ENCODE data around the gene BROX.
"Not testable (repeated sequence)": the region's sequence is repeated elsewhere in the genome, so short reads cannot be mapped to it uniquely, and the experiment has no call there.

BROX gene, protein sequence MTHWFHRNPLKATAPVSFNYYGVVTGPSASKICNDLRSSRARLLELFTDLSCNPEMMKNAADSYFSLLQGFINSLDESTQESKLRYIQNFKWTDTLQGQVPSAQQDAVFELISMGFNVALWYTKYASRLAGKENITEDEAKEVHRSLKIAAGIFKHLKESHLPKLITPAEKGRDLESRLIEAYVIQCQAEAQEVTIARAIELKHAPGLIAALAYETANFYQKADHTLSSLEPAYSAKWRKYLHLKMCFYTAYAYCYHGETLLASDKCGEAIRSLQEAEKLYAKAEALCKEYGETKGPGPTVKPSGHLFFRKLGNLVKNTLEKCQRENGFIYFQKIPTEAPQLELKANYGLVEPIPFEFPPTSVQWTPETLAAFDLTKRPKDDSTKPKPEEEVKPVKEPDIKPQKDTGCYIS

DNA sequence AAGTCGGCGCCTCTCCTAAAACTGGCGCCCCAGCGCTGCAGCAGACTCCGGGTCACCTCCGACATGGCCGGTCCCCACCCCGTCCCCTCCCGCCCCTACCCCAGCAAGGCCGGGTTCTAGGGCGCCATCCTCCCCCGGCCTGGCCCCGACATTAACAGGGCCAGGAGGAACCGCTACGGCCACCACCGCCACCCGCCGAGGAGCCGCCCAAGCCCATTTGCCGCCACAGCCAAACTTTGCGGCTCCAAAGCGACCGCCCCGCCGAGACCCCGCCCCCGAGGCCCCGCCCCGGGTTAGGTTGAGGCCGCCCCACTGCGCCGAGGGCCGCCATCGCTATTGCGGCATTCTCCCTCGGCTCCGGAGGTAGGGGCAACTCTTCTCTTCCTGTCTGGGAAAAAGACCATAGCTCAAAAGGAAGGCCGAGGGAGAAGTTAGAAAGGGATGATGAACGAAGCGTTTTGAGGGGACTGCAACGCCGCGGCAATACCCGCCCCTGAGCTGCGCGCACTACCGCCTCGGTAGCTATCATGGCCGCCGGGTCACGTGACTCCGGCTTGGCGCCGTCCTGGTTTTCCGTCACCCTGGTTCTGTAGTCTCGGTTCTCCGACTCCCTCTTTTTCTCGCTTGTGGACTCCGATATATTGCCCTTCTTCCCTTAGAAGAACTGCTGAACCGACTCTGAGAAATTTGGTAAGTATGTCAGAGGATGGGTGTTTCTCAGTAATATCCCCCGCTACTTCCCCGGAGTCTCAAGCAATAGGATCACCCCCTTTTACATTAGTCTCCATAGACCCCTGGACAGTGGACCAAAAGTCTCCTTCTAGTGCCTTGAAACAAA lies at the start of gene BROX, which contains the start of gene AIDA:
Gene BROX (plus strand): TSS at position 312 of the 838 bp plus-strand sequence. CDS start 3,136 bp downstream, outside the sequence.
Gene AIDA (minus strand): TSS at position 239 of the 838 bp plus-strand sequence. CDS start 174 bp downstream, at position 65.
- DNase-seq (ENCODE audit: low spot score), result peak; percentile 93

DNA sequence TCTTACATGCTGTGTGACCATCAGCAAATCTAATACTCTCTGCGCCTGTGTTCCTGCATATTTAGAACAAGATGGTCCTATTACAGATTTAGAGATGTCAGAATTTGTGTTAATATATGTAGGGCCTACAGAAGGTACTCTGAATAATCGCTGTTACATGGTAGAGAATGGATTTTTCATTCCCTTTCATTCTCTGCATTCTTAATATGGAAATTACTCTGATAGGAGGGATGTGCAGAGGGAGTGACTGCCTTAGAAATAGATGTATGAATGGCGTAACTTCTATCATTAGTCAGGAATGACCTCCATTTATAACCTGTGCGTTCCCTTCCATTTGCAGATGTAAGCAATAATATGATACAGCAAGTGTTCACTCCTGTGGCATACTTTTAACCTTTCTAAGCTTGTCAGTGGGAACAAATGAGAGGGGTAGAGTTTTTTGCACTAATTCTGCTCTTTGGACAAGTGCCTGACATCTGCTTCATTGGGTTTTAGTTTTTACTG lies 48.9 kb upstream of the BROX start:
- DNase-seq (ENCODE audit: low spot score), result no peak

DNA sequence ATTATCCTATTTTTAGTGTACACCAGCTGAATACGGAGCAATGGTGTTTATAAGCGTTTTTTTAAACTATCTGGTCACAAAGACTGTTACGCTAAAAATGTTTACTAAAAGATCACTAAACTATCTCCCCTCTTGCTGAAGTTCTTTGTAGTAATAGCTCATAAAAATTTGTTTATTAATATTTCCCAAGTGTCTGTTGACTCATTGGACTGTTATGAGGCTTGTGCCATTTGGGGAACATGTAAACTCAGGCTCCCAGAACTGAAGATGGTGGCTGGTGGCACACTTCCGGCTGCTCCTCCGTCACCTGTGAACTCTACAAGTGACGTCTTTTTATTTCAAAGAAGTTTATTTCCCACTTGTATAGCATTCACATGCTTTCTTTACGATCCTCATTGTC lies 46.4 kb upstream of the BROX start:
- DNase-seq (ENCODE audit: low spot score), result no peak

DNA sequence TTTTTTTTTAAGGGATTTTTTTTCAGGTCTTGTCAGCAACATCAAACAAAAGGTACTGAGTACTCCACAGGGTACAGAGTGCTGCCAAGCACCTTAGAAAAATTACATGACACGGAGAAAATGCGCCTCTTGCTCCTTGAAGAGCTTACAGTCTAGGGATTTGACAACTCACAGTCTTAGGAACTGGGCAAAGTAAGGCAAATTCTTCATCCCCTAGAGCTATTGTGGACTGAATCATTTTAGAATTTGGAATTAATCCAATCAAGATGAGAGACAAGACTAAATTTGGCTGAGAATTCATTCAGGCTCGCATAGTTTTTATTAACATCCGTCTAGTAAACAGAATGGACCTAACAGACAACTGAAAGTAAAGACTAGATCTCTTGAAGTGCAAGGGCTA lies 44.2 kb upstream of the BROX start:
- DNase-seq (ENCODE audit: low spot score), result not testable (repeated sequence)

DNA sequence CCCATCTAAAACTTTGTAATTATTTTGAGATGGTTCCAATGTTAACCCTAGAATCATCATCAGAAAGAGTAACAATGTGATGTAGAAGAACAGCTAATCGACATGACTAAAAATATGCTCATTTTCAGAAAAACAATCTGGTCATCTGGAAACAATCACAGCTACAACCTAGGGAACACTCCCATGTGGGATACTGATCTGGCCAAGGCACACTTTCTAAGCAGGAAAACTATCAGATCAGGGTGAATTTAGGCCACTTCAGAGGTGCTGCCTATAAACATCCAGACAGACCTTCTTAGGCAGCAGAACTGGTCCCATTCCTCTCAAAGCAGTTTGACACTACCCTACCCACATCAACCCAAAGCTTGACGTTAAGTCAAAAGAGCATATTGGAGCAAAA lies 43.3 kb upstream of the BROX start:
- DNase-seq (ENCODE audit: low spot score), result not testable (repeated sequence)

DNA sequence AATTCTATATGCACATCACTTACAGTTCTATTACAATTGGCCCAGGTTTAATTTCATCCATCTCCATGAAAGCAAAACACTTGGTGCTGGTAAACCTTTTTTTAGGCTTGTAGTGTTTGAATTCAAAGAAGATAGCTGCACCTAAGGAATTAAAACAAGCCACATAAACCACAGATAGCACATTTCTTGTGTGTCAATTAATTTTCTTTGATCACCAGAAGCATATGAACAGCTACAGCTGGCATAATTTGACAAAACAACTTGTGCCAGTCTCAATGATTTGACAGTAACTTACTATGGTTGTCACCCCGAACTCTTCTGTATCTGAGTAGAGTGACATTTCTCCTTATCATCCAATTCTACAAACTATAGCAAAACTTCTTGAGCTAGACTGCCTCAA lies 42.3 kb upstream of the BROX start:
- DNase-seq (ENCODE audit: low spot score), result no peak

DNA sequence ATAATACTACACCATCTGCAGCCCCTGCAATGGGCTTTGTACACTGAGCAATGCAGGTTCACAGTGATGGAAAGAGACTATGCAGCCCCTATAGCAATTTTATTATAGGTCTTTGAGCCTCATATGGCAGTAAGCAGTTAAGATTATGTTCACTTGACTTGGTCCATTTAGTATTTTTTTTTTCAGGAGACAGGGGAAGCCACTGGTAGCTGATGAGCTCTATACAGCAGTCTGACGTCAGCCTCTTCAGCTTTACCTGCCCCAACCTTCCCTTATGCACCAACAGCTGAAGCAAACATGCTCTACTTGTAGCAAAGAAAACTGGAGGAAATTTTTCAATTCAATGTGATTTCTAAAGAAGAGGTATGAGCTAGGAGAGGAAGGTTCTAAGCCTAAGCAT lies 32.3 kb upstream of the BROX start:
- DNase-seq (ENCODE audit: low spot score), result no peak

DNA sequence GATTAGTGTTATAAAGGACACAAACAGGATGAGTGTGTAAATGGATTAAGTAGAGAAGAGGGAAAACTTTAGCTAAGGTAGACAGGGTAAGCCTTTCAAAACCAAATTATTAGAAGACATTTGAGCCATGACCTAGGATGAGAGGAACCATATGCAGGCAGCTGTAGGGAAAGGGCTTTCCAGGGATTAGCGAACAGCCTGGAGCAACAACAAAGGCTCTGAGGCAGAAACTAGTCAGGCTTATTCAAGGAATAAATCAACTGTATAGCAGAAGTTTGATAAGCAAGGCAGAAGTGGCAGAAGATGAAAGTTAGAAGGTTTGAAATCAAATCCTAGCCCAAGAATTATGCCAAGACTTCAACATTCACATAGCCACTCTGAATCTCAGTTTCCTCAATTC lies 21.3 kb upstream of the BROX start:
- DNase-seq (ENCODE audit: low spot score), result no peak

DNA sequence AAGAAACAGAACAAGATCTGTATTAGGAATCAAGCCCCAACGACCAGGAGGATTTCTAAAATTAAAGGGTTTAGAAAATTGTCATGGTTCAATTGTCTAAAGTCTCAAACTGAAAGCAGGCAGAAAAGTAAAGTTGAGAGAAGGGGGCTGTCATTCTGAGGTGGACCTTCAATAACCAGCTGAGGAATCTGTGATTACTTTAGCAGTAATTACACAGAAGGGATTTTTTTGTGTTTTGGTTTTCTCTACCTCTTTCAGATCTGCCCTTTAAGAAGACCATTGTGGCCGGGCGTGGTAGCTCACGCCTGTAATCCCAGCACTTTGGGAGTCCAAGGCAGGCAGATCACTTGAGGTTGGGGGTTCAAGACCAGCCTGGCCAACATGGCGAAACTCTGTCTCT lies 17.4 kb upstream of the BROX start:
- no peak for DNase-seq (ENCODE audit: low spot score)

DNA sequence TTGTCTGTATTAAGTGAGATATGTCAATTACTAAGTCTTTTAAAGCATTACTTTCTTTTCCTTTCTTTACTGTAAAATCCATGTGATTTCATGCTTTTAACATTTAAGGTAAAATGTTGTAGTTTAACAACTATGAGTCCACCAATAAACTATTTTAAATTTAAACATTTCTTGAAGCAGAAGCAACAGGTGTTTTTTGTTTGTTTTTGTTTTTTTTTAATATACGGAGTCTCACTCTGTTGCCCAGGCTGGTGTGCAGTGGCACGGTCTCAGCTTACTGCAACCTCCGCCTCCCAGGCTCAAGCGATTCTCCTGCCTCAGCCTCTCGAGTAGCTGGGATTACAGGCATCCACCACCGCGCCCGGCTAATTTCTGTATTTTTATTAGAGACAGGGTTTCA lies 15.6 kb upstream of the BROX start:
- DNase-seq (ENCODE audit: low spot score), result no peak

DNA sequence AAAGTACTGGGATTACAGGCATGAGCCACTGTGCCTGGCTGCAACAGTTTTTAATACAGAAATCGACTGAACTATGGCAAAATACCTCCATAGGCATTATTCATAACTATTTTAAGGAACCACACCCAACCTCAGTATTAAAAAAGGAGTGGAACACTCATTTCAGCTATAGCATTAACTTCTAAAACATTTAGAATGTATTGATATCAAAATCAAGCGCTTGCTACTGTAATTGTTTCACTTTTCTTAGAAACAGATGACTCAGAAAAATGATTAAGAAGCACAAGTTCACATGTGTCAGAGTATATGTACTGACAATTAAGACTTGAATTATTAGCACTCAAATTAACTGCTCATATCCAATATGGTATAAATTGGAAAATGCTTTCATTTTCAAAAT lies 15.2 kb upstream of the BROX start:
- DNase-seq (ENCODE audit: low spot score), result no peak

DNA sequence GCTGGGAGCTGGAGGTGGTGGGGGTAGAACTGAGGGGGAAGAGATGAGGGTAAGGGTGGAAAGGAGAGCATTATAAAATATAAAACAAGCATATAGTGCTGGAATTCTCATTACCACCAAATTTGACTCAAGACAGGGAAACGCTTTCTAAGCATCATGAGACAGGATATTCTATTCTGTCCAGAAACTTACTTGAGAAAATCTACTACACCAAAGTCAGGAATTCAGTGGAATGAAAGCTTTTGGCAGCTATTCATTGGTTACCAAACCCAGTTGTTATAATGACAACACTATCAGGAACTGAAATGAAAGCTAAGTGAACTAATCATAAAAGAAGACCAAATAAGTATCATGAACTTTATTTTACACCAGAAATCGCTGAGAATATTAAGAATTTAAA lies 14.5 kb upstream of the BROX start:
- no peak for DNase-seq (ENCODE audit: low spot score)

DNA sequence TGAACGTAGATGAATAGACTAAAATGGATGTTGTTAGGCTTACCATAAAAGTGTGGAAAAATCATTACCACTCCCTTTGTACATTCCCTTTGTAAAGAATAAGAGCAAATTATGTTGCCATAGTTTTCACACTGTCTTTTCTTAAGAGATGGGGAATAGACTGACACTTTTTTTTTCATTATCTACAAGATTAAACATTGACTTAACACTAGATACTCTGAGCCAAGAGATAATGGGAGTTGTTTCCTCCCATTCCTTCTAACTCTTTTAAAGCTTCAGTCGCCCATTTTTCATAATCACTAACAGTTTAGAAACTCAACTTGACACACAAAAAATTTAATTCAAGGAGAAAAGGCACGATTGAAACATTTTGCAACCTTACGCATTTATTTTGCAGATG lies 10.2 kb upstream of the BROX start:
- no peak for DNase-seq (ENCODE audit: low spot score)

DNA sequence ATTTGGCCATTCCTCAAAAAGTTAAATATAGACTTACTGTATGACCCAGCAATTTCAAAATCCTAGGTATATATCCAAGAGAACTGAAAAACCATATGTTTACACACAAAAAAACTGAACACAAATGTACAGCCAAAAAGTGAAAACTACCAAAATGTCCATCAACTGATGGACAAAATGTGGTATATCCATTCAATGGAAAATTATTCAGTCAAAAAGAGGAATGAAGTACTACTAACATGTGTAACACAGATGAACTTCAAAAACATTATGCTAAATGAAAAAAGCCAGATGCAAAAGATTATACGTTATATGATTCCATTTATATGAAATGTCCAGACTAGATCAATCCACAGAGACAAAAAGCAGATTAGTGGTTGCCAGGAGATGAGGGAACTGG lies 8.1 kb upstream of the BROX start:
- DNase-seq (ENCODE audit: low spot score), result no peak

DNA sequence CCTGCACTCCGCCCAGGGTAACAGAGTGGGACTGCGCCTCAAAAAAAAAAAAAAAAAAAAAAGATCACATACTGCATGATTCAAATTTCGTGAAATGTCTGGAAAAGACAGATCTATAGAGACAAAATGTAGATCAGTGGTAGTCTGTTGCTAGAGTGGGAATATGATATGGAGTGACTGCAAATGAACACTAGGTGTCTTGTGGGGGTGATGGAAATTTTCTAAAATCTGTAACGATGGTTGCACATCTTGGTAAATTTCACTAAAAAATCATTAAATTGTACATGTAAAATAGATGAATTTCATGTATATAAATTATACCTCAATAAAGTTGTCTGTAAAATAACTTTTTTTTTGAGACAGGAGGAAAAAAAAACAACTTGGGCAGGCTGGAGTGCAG lies 5.5 kb upstream of the BROX start:
- no peak for DNase-seq (ENCODE audit: low spot score)

DNA sequence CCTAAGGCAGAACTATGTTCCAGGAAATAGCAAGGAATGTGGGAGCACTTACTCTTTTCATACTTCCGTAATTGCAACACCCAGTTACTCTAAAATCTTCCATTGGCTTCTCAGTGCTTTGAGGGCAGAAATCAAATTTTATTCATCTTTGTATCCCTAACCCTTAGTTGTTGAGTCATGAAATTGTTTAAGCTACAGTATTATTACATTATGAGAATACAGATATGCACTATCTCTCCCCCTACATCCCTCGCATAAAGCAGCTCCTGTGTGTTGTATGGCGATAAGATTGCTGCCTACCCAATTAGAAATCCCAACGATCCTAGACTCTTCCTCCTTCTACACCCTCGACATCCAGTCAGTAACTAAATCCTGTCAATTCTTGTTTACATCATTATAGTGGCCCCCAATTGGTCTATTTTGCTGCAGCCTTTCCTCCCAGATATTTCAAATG lies 2.6 kb upstream of the BROX start:
- DNase-seq (ENCODE audit: low spot score), result no peak

DNA sequence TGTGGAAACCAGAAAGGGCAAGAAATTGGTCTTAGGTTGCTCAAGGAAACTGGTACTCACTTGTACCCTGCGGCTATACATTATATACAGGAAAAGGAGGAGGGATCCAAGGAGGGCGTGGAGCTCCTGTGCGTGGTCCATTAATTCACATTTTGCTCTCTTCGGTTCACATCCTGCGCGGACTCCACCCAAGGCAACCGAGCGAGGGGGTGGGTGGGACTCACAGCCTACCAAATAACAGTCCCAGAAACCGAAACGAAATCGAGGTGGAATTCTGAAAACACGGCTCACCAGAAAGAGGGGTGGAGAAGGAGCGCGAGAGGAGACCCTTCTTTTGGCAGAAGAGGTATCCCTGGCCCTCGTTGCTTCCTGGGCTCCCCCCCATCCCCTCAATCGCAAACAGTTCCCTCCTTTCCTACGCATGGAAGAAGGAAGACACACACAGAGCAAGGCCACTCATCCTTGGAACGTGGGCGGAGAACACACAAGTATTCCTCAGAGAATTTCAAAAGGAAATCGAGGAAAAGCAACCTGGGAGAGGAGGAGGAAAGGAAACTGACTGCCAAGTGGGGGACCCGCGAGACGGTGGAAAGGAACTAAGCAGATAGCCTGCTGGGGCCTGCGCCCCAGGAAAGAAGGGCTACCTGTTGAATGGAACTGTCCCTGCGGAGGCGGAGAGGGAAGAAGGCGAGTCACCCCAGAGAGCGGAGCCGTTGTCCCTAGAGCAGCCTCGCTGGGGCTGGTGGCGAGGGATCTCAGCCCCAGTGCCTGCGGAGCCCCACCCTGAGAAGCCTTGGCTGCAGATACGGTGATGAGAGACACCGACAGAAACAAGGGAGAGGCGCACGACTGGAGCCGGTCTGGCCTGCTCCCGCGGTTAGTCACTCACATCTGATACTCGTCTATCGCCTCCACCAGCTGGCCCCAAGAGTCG lies 778 bp upstream of the BROX start:
- DNase-seq (ENCODE audit: low spot score), result peak; percentile 66

DNA sequence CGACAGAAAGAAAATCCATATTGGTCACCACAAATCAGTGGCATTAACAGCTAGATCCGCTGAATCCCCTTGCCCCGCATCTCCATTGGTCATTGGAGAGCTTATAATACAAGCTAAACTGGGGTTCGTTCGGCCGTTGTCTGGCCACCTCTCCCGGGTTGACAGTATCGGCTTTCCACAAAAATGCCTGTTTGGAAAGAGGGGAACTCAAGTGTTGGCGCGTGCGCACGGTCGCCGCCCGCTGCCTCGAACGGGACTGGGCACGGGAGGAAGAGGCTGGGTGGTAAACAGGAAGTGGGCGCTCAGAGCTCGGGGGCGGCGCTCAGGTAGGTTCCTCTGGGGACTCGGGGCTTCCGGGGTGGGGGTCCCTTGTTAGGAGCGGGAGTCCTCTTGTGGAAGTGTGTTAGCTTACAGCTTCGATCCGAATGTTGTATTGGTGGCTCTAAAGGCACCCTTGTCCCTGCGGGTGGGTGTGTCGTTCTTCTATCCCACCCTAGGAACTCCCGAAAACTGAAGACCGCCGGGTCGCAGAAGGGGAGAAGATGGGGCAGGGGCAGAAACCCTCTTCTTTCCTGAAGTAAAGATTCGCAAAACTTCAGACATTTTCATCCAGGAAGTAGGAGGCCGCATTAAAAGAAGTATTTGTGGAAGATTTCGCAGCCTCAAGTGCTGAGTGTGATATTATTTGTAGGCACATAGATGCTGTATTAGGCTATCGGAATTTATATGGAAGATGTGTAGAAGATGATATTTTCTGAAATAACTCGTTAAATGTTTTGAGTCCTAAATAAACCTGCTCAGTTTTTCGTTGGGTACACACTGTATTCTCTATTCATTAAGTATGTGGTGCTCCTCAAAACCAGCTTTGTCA lies 962 bp downstream of the BROX start:
- peak; percentile 92 for DNase-seq (ENCODE audit: low spot score)

DNA sequence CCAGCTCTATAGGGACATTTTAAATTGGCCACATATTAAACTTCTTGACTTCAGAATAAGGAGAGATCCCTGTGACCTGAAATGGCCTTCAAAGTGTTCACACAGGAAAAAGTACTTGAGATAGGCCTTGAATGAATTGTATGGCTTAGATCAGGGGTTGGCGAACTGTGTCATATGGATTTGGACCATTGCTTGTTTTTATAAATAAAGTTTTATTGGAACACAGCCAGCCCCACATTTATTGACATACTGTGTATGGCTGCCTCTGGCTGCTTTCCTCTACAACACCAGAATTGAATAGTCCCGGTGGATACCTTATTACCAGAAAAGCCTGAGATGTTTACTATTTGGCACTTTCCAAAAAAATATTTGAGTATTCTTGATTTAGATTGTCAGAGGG lies 4.0 kb downstream of the BROX start:
- DNase-seq (ENCODE audit: low spot score), result no peak

DNA sequence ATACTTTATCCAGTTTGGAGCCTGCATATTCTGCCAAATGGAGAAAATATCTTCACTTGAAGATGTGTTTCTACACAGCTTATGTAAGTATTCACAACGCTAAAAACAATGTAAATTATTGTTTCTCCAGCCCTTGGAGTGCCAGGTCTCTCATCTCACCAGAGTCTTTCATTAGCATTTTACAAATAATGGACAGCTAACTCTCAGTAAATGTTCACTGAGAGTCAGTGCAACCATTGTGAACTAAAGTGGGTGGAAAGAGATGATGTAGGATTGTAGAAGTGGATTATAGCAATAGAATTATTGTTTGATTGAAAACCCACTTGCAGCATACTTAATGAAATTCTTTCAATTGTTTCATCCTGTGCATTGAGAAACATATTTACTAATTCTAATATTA lies 16.4 kb downstream of the BROX start:
- no peak for DNase-seq (ENCODE audit: low spot score)

DNA sequence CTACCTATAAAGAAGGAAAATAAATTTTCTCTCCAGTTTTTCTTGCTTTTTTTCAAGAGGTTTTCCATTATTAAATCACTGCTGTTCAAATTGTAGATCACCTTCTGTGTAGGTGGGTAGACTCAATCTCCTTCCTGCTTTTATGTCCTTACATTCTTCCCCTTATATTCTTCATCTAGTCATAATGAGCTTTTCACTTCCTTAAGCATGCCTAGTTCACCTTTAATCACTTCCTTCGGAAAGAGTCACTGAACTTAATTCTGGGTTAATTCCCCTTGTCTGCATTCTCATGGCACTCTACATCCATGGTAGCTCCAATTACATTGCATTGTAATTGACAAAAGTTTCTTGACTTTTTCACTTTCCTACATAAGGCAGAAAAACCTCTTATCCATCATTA lies 18.5 kb downstream of the BROX start:
- DNase-seq (ENCODE audit: low spot score), result no peak
